Type B pancreatic cell (in vitro differentiated cells): ENCODE data around the gene STK32B. TPM values are rescaled to one million over a fixed set of nuclear protein-coding genes. Genes with fewer than 3 reads are reported as not detected.
"Not testable (repeated sequence)": the region's sequence is repeated elsewhere in the genome, so short reads cannot be mapped to it uniquely, and the experiment has no call there.

Experiments used
- DNase-seq: peaks from one replicate; pipeline ENCODE4 v3.0.0; 2021; ENCODE audit warnings: mixed read lengths; ENCODE audit not compliant: unreplicated experiment; ENCODE audit errors: extremely low spot score
- H3K27ac Mint-ChIP-seq: 2 replicates; pipeline ENCODE4 v1.8.0; 2021; ENCODE audit warnings: mild to moderate bottlenecking, mixed read lengths
- H3K27me3 Mint-ChIP-seq: 2 replicates; pipeline ENCODE4 v1.8.0; 2021; ENCODE audit warnings: mixed read lengths
- H3K36me3 Mint-ChIP-seq: 2 replicates; pipeline ENCODE4 v1.8.0; 2021; ENCODE audit warnings: mixed read lengths
- H3K4me1 Mint-ChIP-seq: one replicate; pipeline ENCODE4 v1.8.0; 2021; ENCODE audit warnings: mixed read lengths; ENCODE audit not compliant: unreplicated experiment
- H3K4me3 Mint-ChIP-seq: 2 replicates; pipeline ENCODE4 v1.8.0; 2021; ENCODE audit warnings: mild to moderate bottlenecking, mixed read lengths
- H3K9me3 Mint-ChIP-seq: 2 replicates; pipeline ENCODE4 v1.8.0; 2021; ENCODE audit warnings: mixed read lengths
- CTCF ChIP-seq: fragments of 200-600 bp; sonication (generic); conservative IDR thresholded peaks from 2 replicates; pipeline ENCODE4 v1.5.0; 2021; ENCODE audit warnings: antibody characterized with exemption, mild to moderate bottlenecking
- total RNA-seq: library from RNA; stranded (reverse); gene quantifications from 2 replicates; pipeline ENCODE4 v1.2.1, GENCODE V29; 2021; ENCODE audit warnings: low replicate concordance

Gene STK32B
- total RNA-seq, 1 donor from 2014 or later: 3.0 TPM

- no peak for TF ChIP-seq CTCF
- H3K9me3 Mint-ChIP-seq: peaks cover 4% of the 10 kb centered on the region
- no peak for DNase-seq
- no peak overlapping the region for H3K4me3 Mint-ChIP-seq
- no peaks in the 10 kb centered on the region for H3K36me3 Mint-ChIP-seq
- peaks cover 14% of the 10 kb centered on the region for H3K27me3 Mint-ChIP-seq
- no peak overlapping the region for H3K27ac Mint-ChIP-seq
- no peaks in the 10 kb centered on the region for H3K4me1 Mint-ChIP-seq
Measured at GRCh38 chr4:5249727-5250126, 198.4 kb downstream of the STK32B start.

GRCh38 chr4:5250536-5250935 lies 199.3 kb downstream of the STK32B start:
- DNase-seq, H3K36me3 Mint-ChIP-seq, H3K9me3 Mint-ChIP-seq, H3K27ac Mint-ChIP-seq, H3K4me1 Mint-ChIP-seq, H3K4me3 Mint-ChIP-seq: not testable (repeated sequence)
- H3K27me3 Mint-ChIP-seq: peaks cover 11% of the 10 kb centered on the region

- no peak for DNase-seq
- Mint-ChIP-seq H3K27ac (no peak overlapping the region), H3K4me3 (no peak overlapping the region), H3K9me3 (no peaks in the 10 kb centered on the region), H3K27me3 (peaks cover 20% of the 10 kb centered on the region), H3K4me1 (no peaks in the 10 kb centered on the region), H3K36me3 (no peaks in the 10 kb centered on the region)
- no peak for TF ChIP-seq CTCF
Measured at GRCh38 chr4:5256421-5256820, 205.1 kb downstream of the STK32B start.

- Mint-ChIP-seq H3K4me1 (no peaks in the 10 kb centered on the region), H3K27ac (no peak overlapping the region), H3K36me3 (no peaks in the 10 kb centered on the region), H3K9me3 (no peaks in the 10 kb centered on the region), H3K4me3 (no peak overlapping the region), H3K27me3 (peaks cover 17% of the 10 kb centered on the region)
- no peak for DNase-seq
- TF ChIP-seq CTCF: no peak
Measured at GRCh38 chr4:5257086-5257485, 205.8 kb downstream of the STK32B start.

- Mint-ChIP-seq H3K27ac (no peak overlapping the region), H3K4me3 (no peak overlapping the region), H3K4me1 (no peaks in the 10 kb centered on the region), H3K36me3 (no peaks in the 10 kb centered on the region), H3K9me3 (no peaks in the 10 kb centered on the region), H3K27me3 (peaks cover 21% of the 10 kb centered on the region)
- no peak for DNase-seq
- no peak for TF ChIP-seq CTCF
Measured at GRCh38 chr4:5259471-5259870, 208.2 kb downstream of the STK32B start.

GRCh38 chr4:5260121-5260520 lies 208.8 kb downstream of the STK32B start:
- Mint-ChIP-seq H3K36me3 (no peaks in the 10 kb centered on the region), H3K27ac (no peak overlapping the region), H3K9me3 (no peaks in the 10 kb centered on the region), H3K4me1 (no peaks in the 10 kb centered on the region), H3K4me3 (no peak overlapping the region), H3K27me3 (peaks cover 21% of the 10 kb centered on the region)
- no peak for DNase-seq
- no peak for TF ChIP-seq CTCF
